GM12864 (cell line): ENCODE results near the gene CMTM8.

Experiments
- DNase-seq: peaks from one replicate; pipeline ENCODE4 v3.0.0-alpha.2; 2011; ENCODE audit warnings: low read depth
- H3K4me3 ChIP-seq: 2 replicates; pipeline ENCODE4 v1.5.1; 2011; ENCODE audit warnings: mild to moderate bottlenecking, low read depth, low read length, control low read depth
- TF ChIP-seq, protein P1 (sequence below): IDR thresholded peaks from 2 replicates; pipeline ENCODE4 v1.5.1; 2011; ENCODE audit warnings: low read depth, mild to moderate bottlenecking, moderate library complexity, low read length, control low read depth, inconsistent platforms; ENCODE audit errors: missing control alignments

Gene CMTM8

GRCh38 chr3:32360493-32360827 lies 122.0 kb downstream of the CMTM8 start:
- no peak overlapping the region for H3K4me3 ChIP-seq
- DNase-seq: no peak
- TF ChIP-seq, protein P1, sequence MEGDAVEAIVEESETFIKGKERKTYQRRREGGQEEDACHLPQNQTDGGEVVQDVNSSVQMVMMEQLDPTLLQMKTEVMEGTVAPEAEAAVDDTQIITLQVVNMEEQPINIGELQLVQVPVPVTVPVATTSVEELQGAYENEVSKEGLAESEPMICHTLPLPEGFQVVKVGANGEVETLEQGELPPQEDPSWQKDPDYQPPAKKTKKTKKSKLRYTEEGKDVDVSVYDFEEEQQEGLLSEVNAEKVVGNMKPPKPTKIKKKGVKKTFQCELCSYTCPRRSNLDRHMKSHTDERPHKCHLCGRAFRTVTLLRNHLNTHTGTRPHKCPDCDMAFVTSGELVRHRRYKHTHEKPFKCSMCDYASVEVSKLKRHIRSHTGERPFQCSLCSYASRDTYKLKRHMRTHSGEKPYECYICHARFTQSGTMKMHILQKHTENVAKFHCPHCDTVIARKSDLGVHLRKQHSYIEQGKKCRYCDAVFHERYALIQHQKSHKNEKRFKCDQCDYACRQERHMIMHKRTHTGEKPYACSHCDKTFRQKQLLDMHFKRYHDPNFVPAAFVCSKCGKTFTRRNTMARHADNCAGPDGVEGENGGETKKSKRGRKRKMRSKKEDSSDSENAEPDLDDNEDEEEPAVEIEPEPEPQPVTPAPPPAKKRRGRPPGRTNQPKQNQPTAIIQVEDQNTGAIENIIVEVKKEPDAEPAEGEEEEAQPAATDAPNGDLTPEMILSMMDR: no peak

GRCh38 chr3:32366638-32367397 lies 128.3 kb downstream of the CMTM8 start:
- TF ChIP-seq, protein P1: no peak
- DNase-seq: no peak
- no peak overlapping the region for H3K4me3 ChIP-seq

- H3K4me3 ChIP-seq: no peak overlapping the region
- no peak for DNase-seq
Measured at GRCh38 chr3:32367442-32367841, 129.0 kb downstream of the CMTM8 start.

GRCh38 chr3:32371461-32372212 lies 133.2 kb downstream of the CMTM8 start:
- H3K4me3 ChIP-seq: no peak overlapping the region
- DNase-seq: no peak
- TF ChIP-seq, protein P1: no peak

More at GRCh38 chr3:32367442-32367841, 129.0 kb downstream of the CMTM8 start:
- TF ChIP-seq, protein P1: no peak

DNA sequence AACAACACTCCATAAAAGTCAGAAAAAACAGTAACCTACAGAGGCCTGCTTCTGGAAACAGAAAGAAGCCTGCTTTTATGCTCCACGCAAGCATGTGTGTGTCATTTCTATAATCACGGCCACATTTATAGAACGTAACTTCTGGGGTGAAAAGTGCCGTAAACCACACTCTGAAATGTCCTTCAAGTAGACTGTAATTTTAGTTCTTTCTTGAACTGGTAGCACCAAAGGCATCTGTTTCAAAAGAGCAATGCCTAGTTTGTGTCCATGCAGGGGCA lies 133.7 kb downstream of the CMTM8 start:
- no peak for DNase-seq
- H3K4me3 ChIP-seq: no peak overlapping the region
- TF ChIP-seq, protein P1: no peak

DNA sequence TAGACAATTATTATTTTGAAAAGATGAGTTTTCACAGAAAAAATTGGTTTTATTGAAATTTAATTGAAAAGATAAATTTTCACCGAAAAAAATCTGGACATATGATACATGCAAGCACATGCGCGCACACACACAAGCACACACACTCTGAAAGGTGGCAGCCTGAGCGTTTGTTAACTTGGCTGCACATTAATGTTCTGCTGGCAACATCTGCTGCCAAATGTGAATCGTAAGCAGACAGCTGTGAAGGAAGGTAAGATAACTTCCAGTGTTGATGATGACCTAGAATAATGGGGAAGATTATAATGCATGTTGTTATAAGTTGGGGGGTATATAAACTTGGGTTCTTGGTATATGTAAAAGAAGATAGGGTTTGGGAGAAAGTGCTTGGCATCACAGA lies 134.8 kb downstream of the CMTM8 start:
- no peak overlapping the region for H3K4me3 ChIP-seq
- no peak for DNase-seq
- TF ChIP-seq, protein P1: no peak

GRCh38 chr3:32373844-32374243 lies 135.4 kb downstream of the CMTM8 start:
- H3K4me3 ChIP-seq: no peak overlapping the region
- no peak for DNase-seq
- TF ChIP-seq, protein P1: no peak
